ENCODE measurements around the gene FOXP2. TPM values are rescaled to one million over a fixed set of nuclear protein-coding genes. Genes with fewer than 3 reads are reported as not detected.

FOXP2 gene
- total RNA-seq, 2 donors from 2014 or later: 15.5 to 16.6 TPM

DNA sequence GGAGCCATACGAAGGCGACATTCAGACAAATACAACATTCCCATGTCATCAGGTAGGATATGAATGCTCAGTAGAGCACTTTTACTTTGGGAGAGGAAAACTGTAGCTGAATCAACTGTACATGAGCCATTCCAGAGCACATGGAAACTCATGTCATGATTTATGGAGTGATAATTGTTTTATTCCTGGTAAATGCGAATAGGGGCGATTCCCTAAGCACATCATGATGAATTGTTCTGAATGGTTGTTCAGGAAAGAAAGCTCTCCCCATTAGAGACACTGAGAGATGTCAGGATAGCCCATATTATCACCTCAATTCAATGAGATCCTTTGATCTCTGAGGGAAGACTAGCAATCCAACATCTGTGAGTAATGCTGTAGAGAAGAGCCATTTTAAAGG, 243.6 kb downstream of the FOXP2 start:
- H3K4me1 ChIP-seq: no peaks in the 10 kb centered on the region
- H3K4me3 ChIP-seq: no peak overlapping the region
- no peak for ATAC-seq
- WGBS, 2 donors: 95 to 96% methylated on average over 4 of the region's 4 CpGs
- no peaks in the 10 kb centered on the region for H3K27me3 ChIP-seq
- H3K27ac ChIP-seq: no peak overlapping the region
- H3K9me3 ChIP-seq: no peaks in the 10 kb centered on the region
- H3K36me3 ChIP-seq (replicated peaks in 1 of 2; ENCODE audit: insufficient read depth in 1 of 2, low read depth in 2 of 2): no peaks in the 10 kb centered on the region
- TF ChIP-seq, protein P1, sequence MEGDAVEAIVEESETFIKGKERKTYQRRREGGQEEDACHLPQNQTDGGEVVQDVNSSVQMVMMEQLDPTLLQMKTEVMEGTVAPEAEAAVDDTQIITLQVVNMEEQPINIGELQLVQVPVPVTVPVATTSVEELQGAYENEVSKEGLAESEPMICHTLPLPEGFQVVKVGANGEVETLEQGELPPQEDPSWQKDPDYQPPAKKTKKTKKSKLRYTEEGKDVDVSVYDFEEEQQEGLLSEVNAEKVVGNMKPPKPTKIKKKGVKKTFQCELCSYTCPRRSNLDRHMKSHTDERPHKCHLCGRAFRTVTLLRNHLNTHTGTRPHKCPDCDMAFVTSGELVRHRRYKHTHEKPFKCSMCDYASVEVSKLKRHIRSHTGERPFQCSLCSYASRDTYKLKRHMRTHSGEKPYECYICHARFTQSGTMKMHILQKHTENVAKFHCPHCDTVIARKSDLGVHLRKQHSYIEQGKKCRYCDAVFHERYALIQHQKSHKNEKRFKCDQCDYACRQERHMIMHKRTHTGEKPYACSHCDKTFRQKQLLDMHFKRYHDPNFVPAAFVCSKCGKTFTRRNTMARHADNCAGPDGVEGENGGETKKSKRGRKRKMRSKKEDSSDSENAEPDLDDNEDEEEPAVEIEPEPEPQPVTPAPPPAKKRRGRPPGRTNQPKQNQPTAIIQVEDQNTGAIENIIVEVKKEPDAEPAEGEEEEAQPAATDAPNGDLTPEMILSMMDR (IDR thresholded peaks at IDR 0.05): no peak
- no peak for TF ChIP-seq POLR2A (IDR thresholded peaks at IDR 0.05)
- no peak for DNase-seq
- intact Hi-C loops (cut with DNase I): no loop called here

DNA sequence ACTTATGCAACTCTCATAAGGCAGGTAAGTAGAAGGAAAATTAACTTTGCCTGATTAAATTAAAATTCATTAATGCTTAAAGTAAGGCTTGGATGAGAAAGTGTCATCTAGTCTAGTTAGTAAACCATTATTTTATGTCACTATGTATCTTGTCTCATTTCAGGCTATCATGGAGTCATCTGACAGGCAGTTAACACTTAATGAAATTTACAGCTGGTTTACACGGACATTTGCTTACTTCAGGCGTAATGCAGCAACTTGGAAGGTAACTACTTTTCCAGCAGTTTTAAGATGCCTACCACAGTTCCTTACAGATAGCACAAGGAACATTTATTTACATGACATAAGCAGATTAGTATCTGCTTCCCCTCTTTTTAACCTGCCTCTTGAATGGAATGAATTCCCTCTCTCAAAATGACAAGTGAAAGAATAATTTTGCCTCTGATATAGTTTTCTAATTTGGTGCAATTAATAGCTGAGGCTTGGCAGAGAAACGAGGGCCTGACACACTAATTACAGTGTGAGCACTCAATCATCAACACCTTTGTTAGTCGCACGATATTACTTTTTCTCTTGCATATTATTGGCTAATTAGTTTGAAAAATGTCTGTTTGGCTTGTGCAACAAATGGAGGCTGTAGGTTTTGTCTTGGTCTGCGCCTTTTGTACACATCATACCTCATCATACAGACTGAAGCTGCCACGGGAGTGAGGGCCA, 245.0 kb downstream of the FOXP2 start:
- intact Hi-C loops (cut with DNase I): no loop called here
- H3K4me3 ChIP-seq: no peak overlapping the region
- TF ChIP-seq POLR2A (IDR thresholded peaks at IDR 0.05): no peak
- TF ChIP-seq, protein P1 (IDR thresholded peaks at IDR 0.05): no peak
- H3K9me3 ChIP-seq: no peaks in the 10 kb centered on the region
- WGBS, 2 donors: 61 to 66% methylated on average over 7 of the region's 7 CpGs
- ATAC-seq (no peak), DNase-seq (no peak)
- H3K27ac ChIP-seq: no peak overlapping the region
- H3K36me3 ChIP-seq (replicated peaks in 1 of 2; ENCODE audit: insufficient read depth in 1 of 2, low read depth in 2 of 2): no peaks in the 10 kb centered on the region
- no peaks in the 10 kb centered on the region for H3K4me1 ChIP-seq
- H3K27me3 ChIP-seq: no peaks in the 10 kb centered on the region

DNA sequence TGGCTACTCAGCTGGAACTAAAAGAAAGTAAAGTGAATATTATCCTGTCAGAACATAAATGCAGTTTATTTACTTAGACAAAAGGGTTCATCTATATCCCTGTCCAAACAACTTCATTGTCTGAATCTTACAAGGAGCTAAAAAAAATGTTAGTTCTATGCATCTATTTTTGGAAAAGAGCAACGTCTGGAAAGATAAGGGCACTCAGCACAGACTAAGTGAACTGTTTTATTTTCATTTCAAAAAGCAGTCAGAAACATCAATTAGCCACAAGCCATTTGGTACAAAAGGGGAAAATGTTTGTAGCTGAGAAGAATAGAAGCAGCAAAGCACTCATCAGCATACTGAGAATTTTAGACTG, 245.5 kb downstream of the FOXP2 start:
- Histone ChIP-seq H3K4me1 (no peaks in the 10 kb centered on the region), H3K27ac (no peak overlapping the region), H3K27me3 (no peaks in the 10 kb centered on the region), H3K36me3 (replicated peaks in 1 of 2; ENCODE audit: insufficient read depth in 1 of 2, low read depth in 2 of 2) (no peaks in the 10 kb centered on the region), H3K9me3 (no peaks in the 10 kb centered on the region), H3K4me3 (no peak overlapping the region)
- 3 to 4% methylated on average over 1 of the region's 1 CpG for WGBS, 2 donors
- ATAC-seq: no peak
- TF ChIP-seq, protein P1 (IDR thresholded peaks at IDR 0.05): no peak
- no peak for TF ChIP-seq POLR2A (IDR thresholded peaks at IDR 0.05)
- no peak for DNase-seq
- intact Hi-C loops (cut with DNase I): no loop called here

DNA sequence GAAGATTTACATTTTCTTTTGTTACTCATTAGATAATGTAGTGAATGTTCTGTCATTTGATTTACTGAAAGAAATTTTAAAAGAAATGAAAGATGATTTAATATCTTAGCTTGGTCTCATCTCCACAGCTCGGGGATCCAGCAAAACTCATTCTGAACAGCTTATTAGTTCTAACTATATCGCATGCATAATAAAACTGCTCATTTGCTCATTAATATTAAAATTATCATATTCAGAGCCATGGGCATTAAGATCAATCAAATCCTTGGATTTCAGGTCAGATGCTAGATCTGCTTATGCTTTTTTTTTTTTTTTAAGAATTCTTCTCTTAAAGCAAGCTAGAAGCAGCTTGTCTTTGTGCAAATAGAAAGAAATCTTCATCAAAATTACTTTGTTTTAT, 246.1 kb downstream of the FOXP2 start:
- no peak for ATAC-seq
- no peak overlapping the region for H3K4me3 ChIP-seq
- intact Hi-C loops (cut with DNase I): no loop called here
- H3K36me3 ChIP-seq (replicated peaks in 1 of 2; ENCODE audit: insufficient read depth in 1 of 2, low read depth in 2 of 2): no peaks in the 10 kb centered on the region
- H3K4me1 ChIP-seq: no peaks in the 10 kb centered on the region
- TF ChIP-seq, protein P1 (IDR thresholded peaks at IDR 0.05): no peak
- TF ChIP-seq POLR2A (IDR thresholded peaks at IDR 0.05): no peak
- no peaks in the 10 kb centered on the region for H3K27me3 ChIP-seq
- no peak overlapping the region for H3K27ac ChIP-seq
- WGBS, 2 donors: 90 to 93% methylated on average over 2 of the region's 2 CpGs
- DNase-seq: no peak
- no peaks in the 10 kb centered on the region for H3K9me3 ChIP-seq

DNA sequence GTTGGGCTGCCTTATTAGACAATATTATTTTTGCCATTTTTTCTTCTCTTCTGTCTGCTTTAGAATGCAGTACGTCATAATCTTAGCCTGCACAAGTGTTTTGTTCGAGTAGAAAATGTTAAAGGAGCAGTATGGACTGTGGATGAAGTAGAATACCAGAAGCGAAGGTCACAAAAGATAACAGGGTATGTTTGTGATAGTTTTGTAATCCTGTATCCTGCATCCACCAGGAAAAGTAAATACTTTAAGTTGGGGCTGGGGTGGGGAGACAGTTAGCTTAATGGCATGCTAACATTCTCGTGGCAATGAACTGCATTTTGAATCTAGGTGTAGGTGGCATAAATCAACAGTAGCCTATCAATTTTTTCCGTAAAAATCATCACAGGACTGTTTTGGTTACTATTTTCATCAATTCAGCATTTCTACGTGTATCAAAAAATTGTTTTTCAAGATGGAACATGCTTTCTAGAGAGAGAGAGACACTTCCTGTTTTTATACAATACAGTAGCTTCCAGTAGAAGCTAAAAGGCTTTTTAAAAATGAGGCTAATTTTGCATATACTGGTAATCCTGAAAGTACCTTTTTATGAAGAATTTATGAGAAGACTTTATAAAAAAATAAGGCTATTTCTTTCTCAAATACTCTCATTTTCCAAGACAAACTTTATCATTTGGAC, 247.5 kb downstream of the FOXP2 start:
- TF ChIP-seq, protein P1 (IDR thresholded peaks at IDR 0.05): no peak
- TF ChIP-seq POLR2A (IDR thresholded peaks at IDR 0.05): no peak
- no peak overlapping the region for H3K27ac ChIP-seq

More for the DNA sequence above, 247.5 kb downstream of the FOXP2 start:
- WGBS, 2 donors: 64 to 66% methylated on average over 6 of the region's 6 CpGs
- Histone ChIP-seq H3K9me3 (no peaks in the 10 kb centered on the region), H3K4me1 (no peaks in the 10 kb centered on the region), H3K27me3 (no peaks in the 10 kb centered on the region), H3K4me3 (no peak overlapping the region), H3K36me3 (replicated peaks in 1 of 2; ENCODE audit: insufficient read depth in 1 of 2, low read depth in 2 of 2) (no peaks in the 10 kb centered on the region)
- ATAC-seq: no peak
- no peak for DNase-seq
- intact Hi-C loops (cut with DNase I): no loop called here
